Muscle layer of duodenum (tissue), 2 donors: ENCODE results near the gene TMEM41B.
"Not testable (repeated sequence)": the region's sequence is repeated elsewhere in the genome, so short reads cannot be mapped to it uniquely, and the experiment has no call there.

ENCODE experiments used
- H3K27ac ChIP-seq: one replicate; pipeline ENCODE4 v1.7.0; 2013; ENCODE audit warnings: mild to moderate bottlenecking, low read length
- H3K27me3 ChIP-seq: one replicate; pipeline ENCODE4 v1.7.0; 2013; ENCODE audit warnings: low read depth, mild to moderate bottlenecking, control low read depth, low read length
- H3K36me3 ChIP-seq, 2 donors: one replicate each; pipeline ENCODE4 v1.7.0; 2013; ENCODE audit warnings: low read length in 2 of 2, control low read depth in 1 of 2, mild to moderate bottlenecking in 1 of 2; ENCODE audit not compliant: insufficient read depth in 2 of 2, control insufficient read depth in 1 of 2
- H3K4me1 ChIP-seq, 2 donors: one replicate each; pipeline ENCODE4 v1.7.0; 2013; ENCODE audit warnings: low read length in 2 of 2, mild to moderate bottlenecking in 2 of 2, control low read depth in 1 of 2, moderate library complexity in 1 of 2; ENCODE audit not compliant: insufficient read depth in 2 of 2, control insufficient read depth in 1 of 2
- H3K4me3 ChIP-seq, 2 donors: one replicate each; pipeline ENCODE4 v1.7.0; 2013; ENCODE audit warnings: low read length in 2 of 2, low read depth in 1 of 2, mild to moderate bottlenecking in 1 of 2
- H3K9me3 ChIP-seq, 2 donors: one replicate each; pipeline ENCODE4 v1.7.0; 2013; ENCODE audit warnings: low read length in 2 of 2, control low read depth in 1 of 2, mild to moderate bottlenecking in 1 of 2; ENCODE audit not compliant: control insufficient read depth in 1 of 2
- donor health status: healthy.

TMEM41B gene

GRCh38 chr11:9330387-9331384, 16.3 kb upstream of the TMEM41B start:
- H3K27ac ChIP-seq: no peak overlapping the region
- H3K9me3 ChIP-seq: no peaks in the 10 kb centered on the region
- H3K4me3 ChIP-seq: no peak overlapping the region
- no peaks in the 10 kb centered on the region for H3K4me1 ChIP-seq
- no peaks in the 10 kb centered on the region for H3K36me3 ChIP-seq
- no peaks in the 10 kb centered on the region for H3K27me3 ChIP-seq

GRCh38 chr11:9320047-9320446, 5.7 kb upstream of the TMEM41B start:
- no peak overlapping the region for H3K4me3 ChIP-seq
- no peaks in the 10 kb centered on the region for H3K27me3 ChIP-seq
- no peaks in the 10 kb centered on the region for H3K4me1 ChIP-seq
- no peaks in the 10 kb centered on the region for H3K36me3 ChIP-seq
- no peak overlapping the region for H3K27ac ChIP-seq
- no peaks in the 10 kb centered on the region for H3K9me3 ChIP-seq

DNA sequence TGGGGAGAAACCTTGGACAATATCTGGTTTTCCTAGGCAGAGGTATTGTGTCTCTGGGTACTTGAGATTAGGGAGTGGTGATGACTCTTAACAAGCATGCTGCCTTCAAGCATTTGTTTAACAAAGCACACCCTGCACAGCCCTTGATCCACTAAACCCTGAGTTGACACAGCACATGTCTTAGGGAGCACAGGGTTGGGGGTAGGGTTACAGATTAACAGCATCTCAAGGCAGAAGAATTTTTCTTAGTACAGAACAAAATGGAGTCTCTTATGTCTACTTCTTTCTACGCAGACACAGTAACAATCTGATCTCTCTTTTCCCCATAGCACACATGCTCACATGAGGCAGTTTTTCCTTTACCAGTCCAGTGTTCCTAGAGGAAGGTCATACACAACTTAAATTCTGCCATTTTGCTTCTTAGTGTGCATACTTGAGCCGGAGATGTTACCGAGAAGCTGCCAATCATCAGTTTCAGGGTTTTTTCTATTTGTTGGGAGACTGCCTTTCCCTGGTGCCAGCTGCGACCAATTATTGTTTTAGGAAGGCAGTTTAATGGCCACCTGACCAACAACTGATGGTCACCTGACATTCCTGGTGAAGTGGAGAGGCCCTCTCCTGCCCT, 5.1 kb upstream of the TMEM41B start:
- H3K9me3 ChIP-seq, H3K36me3 ChIP-seq, H3K4me1 ChIP-seq, H3K27ac ChIP-seq, H3K4me3 ChIP-seq, H3K27me3 ChIP-seq: not testable (repeated sequence)

GRCh38 chr11:9318442-9319376, 4.3 kb upstream of the TMEM41B start:
- H3K27ac ChIP-seq, H3K4me1 ChIP-seq, H3K36me3 ChIP-seq, H3K27me3 ChIP-seq, H3K9me3 ChIP-seq, H3K4me3 ChIP-seq: not testable (repeated sequence)

DNA sequence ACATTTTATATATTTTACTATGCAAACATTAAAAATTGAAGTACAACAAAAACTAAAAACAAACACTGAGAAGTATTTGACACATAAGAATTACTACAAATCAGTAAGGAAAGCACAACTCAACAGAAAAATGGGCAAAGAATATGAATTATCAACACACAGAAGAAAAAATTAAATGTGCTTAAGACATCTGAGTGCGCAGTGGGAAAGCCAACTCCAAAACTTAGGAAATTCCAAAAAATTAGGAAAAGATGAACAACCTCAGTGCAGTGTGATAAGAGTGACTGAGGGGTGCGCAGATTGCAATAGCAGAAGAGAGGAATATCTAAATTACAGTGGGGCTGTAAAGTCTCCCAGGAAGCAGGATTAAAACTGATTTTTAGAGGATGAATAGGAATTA, 1.9 kb upstream of the TMEM41B start:
- Histone ChIP-seq H3K9me3 (no peaks in the 10 kb centered on the region), H3K27me3 (no peaks in the 10 kb centered on the region), H3K27ac (no peak overlapping the region), H3K4me3 (no peak overlapping the region), H3K36me3 (no peaks in the 10 kb centered on the region), H3K4me1 (peaks cover 0 to 11% of the 10 kb centered on the region in 2 donors)

DNA sequence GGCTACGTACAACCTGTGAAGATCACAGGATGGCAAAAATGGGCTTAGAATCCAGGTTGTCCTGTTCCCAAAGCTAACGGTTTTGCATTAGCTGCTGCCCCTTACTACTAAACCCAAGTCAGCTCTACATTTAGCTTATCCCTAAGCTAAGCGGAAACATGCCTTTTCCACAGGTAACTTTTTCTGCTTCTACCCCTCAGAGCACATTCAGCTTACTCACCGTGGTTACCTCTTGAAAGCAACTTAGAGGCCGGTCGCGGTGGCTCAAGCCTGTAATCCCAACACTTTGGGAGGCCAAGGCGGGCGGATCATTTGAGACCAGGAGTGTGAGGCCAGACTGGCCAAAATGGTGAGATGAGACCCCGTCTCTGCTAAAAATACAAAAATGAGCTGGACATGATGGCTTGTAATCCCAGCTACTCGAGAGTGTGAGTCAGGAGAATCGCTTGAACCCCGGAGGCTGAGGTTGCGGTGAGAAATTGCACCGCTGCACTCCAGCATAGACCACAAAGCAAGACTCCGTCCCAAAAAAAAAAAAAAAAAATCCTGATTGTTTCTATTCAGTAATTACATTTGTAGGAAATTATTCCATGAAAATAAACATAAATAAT, 790 bp upstream of the TMEM41B start:
- H3K27ac ChIP-seq: peak overlapping the region; percentile 86
- H3K36me3 ChIP-seq: no peaks in the 10 kb centered on the region
- no peaks in the 10 kb centered on the region for H3K9me3 ChIP-seq
- peak overlapping the region; percentile 77 to 98 for H3K4me3 ChIP-seq
- H3K4me1 ChIP-seq: peaks cover 0 to 11% of the 10 kb centered on the region in 2 donors
- no peaks in the 10 kb centered on the region for H3K27me3 ChIP-seq

GRCh38 chr11:9313648-9314290, 624 bp downstream of the TMEM41B start:
- Histone ChIP-seq H3K9me3 (no peaks in the 10 kb centered on the region), H3K27ac (peak overlapping the region; percentile 76), H3K4me3 (peak overlapping the region; percentile 93 to 98), H3K36me3 (no peaks in the 10 kb centered on the region), H3K27me3 (no peaks in the 10 kb centered on the region), H3K4me1 (peaks cover 0 to 11% of the 10 kb centered on the region in 2 donors)

- no peaks in the 10 kb centered on the region for H3K36me3 ChIP-seq
- no peak overlapping the region for H3K27ac ChIP-seq
- H3K4me3 ChIP-seq: no peak overlapping the region
- H3K4me1 ChIP-seq: peaks cover 0 to 11% of the 10 kb centered on the region in 2 donors
- no peaks in the 10 kb centered on the region for H3K9me3 ChIP-seq
- no peaks in the 10 kb centered on the region for H3K27me3 ChIP-seq
Measured at GRCh38 chr11:9310485-9311090, 3.8 kb downstream of the TMEM41B start.

GRCh38 chr11:9304178-9304577, 10.2 kb downstream of the TMEM41B start:
- Histone ChIP-seq H3K4me1 (no peaks in the 10 kb centered on the region), H3K9me3 (no peaks in the 10 kb centered on the region), H3K36me3 (no peaks in the 10 kb centered on the region), H3K27me3 (no peaks in the 10 kb centered on the region), H3K4me3 (no peak overlapping the region), H3K27ac (no peak overlapping the region)

GRCh38 chr11:9302448-9302847, 11.9 kb downstream of the TMEM41B start:
- Histone ChIP-seq H3K4me1 (no peaks in the 10 kb centered on the region), H3K4me3 (no peak overlapping the region), H3K36me3 (peaks cover 0 to 4% of the 10 kb centered on the region in 2 donors), H3K27me3 (no peaks in the 10 kb centered on the region), H3K9me3 (no peaks in the 10 kb centered on the region), H3K27ac (no peak overlapping the region)
